PFSK-1 (cell line): Measurements from ENCODE around the gene IGLL5.

Experiments used
- POLR2AphosphoS5 ChIP-seq: IDR thresholded peaks from 2 replicates; pipeline ENCODE4 v1.6.1; 2012; ENCODE audit warnings: low read depth, mild to moderate bottlenecking, control low read depth, low read length, moderate library complexity
- REST ChIP-seq, 2 experiments: IDR thresholded peaks; 2 replicates each; pipeline versions ENCODE4 v1.6.1 to v1.8.0; 2011 to 2012; ENCODE audit warnings: low read depth in 2 of 2, low read length in 2 of 2, control low read depth in 1 of 2, inconsistent platforms in 1 of 2, mild to moderate bottlenecking in 1 of 2, moderate library complexity in 1 of 2; ENCODE audit not compliant: insufficient read depth in 1 of 2
- SIN3A ChIP-seq: IDR thresholded peaks from 2 replicates; pipeline ENCODE4 v1.6.1; 2012; ENCODE audit warnings: mild to moderate bottlenecking, low read length, moderate library complexity, borderline replicate concordance; ENCODE audit not compliant: insufficient read depth
- TAF1 ChIP-seq: IDR thresholded peaks from 2 replicates; pipeline ENCODE4 v1.6.1; 2012; ENCODE audit warnings: low read length, control low read depth, borderline replicate concordance; ENCODE audit not compliant: insufficient read depth

GRCh38 chr22:22907551-22908494 lies 20.2 kb downstream of the IGLL5 start:
- TF ChIP-seq POLR2AphosphoS5 (no peak), TAF1 (no peak), REST (IDR thresholded peaks at IDR 0.05; ENCODE audit: insufficient read depth in 1 of 2, low read depth in 2 of 2, low read length in 2 of 2) (no peak), SIN3A (no peak)
